Fibroblast of the conjunctiva (primary cell): Measurements from ENCODE around the gene CNTNAP2.

ENCODE experiments used
- DNase-seq: peaks from one replicate; pipeline ENCODE4 v3.0.0-alpha.2; 2010; ENCODE audit warnings: low read depth

The CNTNAP2 gene

GRCh38 chr7:146424084-146424483 lies 307.5 kb downstream of the CNTNAP2 start:
- no peak for DNase-seq

- DNase-seq: no peak
Observed at GRCh38 chr7:146433501-146433900, 316.9 kb downstream of the CNTNAP2 start.

- DNase-seq: no peak
Observed at GRCh38 chr7:146443102-146443501, 326.5 kb downstream of the CNTNAP2 start.

- DNase-seq: no peak
Observed at GRCh38 chr7:146449625-146450024, 333.0 kb downstream of the CNTNAP2 start.

GRCh38 chr7:146455091-146455655 lies 338.6 kb downstream of the CNTNAP2 start:
- no peak for DNase-seq

- DNase-seq: no peak
Observed at GRCh38 chr7:146479040-146479439, 362.4 kb downstream of the CNTNAP2 start.

- no peak for DNase-seq
Observed at GRCh38 chr7:146486519-146486918, 369.9 kb downstream of the CNTNAP2 start.

GRCh38 chr7:146492017-146492416 lies 375.4 kb downstream of the CNTNAP2 start:
- DNase-seq: no peak

- DNase-seq: no peak
Observed at GRCh38 chr7:146494952-146495596, 378.5 kb downstream of the CNTNAP2 start.

GRCh38 chr7:146496657-146497056 lies 380.1 kb downstream of the CNTNAP2 start:
- DNase-seq: no peak

GRCh38 chr7:146499970-146500369 lies 383.4 kb downstream of the CNTNAP2 start:
- no peak for DNase-seq

- DNase-seq: no peak
Observed at GRCh38 chr7:146503844-146504243, 387.2 kb downstream of the CNTNAP2 start.

- DNase-seq: no peak
Observed at GRCh38 chr7:146510088-146510680, 393.6 kb downstream of the CNTNAP2 start.

- no peak for DNase-seq
Observed at GRCh38 chr7:146514304-146514703, 397.7 kb downstream of the CNTNAP2 start.

- DNase-seq: no peak
Observed at GRCh38 chr7:146528581-146528980, 412.0 kb downstream of the CNTNAP2 start.

GRCh38 chr7:146539836-146540235 lies 423.2 kb downstream of the CNTNAP2 start:
- DNase-seq: no peak

- DNase-seq: no peak
Observed at GRCh38 chr7:146542101-146542500, 425.5 kb downstream of the CNTNAP2 start.

GRCh38 chr7:146544748-146545147 lies 428.1 kb downstream of the CNTNAP2 start:
- no peak for DNase-seq

GRCh38 chr7:146548816-146549215 lies 432.2 kb downstream of the CNTNAP2 start:
- DNase-seq: no peak

GRCh38 chr7:146554556-146554955 lies 438.0 kb downstream of the CNTNAP2 start:
- DNase-seq: no peak

GRCh38 chr7:146557971-146558469 lies 441.4 kb downstream of the CNTNAP2 start:
- no peak for DNase-seq

- DNase-seq: no peak
Observed at GRCh38 chr7:146565872-146566271, 449.3 kb downstream of the CNTNAP2 start.

- no peak for DNase-seq
Observed at GRCh38 chr7:146575903-146576302, 459.3 kb downstream of the CNTNAP2 start.

GRCh38 chr7:146591976-146592375 lies 475.4 kb downstream of the CNTNAP2 start:
- DNase-seq: no peak
